ENCODE results near the gene CEP164. TPM values are rescaled to one million over a fixed set of nuclear protein-coding genes. Genes with fewer than 3 reads are reported as not detected.

CEP164 gene
- total RNA-seq, 4 donors from 2014 or later, result 10.0 to 20.2 (median 15.4) TPM

DNA sequence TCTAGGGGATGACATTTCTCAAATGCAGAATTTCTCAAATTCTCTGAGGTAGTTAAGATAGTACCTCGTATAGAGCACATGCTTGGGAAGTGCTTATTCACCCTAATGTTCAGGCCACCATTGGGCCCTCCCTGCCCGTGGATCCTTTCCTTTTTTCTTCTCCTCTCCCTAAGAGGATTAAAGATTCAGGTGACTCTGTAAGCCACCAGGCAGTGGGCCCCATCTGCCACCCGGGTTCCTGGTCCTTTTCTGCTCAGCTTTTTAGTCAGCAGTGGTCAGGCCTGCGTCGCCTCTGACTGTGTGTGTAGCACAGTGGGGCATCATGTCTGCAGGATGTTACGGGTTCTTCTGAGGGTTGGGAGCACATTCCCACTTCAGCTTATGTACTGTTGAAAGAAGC, 7.2 kb downstream of the CEP164 start:
- in situ Hi-C loops (cut with MboI; ENCODE audit: low pct_ligation_motif_present in 1 of 4, low pct_unique_long_range_greater_than_20kb in 1 of 4, low sequenced_read_pairs in 3 of 4) (no loop called here), intact Hi-C loops (cut with DNase I; ENCODE audit: low total_unique reads) (no loop called here)
- Histone ChIP-seq H3K9me3 (no peaks in the 10 kb centered on the region), H3K4me1 (no peaks in the 10 kb centered on the region), H3K27me3 (no peaks in the 10 kb centered on the region), H3K36me3 (no peaks in the 10 kb centered on the region), H3K4me3 (no peak overlapping the region), H3K27ac (no peak overlapping the region)
- DNase-seq, result no peak
- WGBS, 2 donors (ENCODE audit: low coverage in 1 of 2), result 79 to 85% methylated on average over 2 to 6 of the region's 6 CpGs
- no peak for TF ChIP-seq EP300 (IDR thresholded peaks at IDR 0.05; ENCODE audit: low read depth)
- TF ChIP-seq, protein P1, sequence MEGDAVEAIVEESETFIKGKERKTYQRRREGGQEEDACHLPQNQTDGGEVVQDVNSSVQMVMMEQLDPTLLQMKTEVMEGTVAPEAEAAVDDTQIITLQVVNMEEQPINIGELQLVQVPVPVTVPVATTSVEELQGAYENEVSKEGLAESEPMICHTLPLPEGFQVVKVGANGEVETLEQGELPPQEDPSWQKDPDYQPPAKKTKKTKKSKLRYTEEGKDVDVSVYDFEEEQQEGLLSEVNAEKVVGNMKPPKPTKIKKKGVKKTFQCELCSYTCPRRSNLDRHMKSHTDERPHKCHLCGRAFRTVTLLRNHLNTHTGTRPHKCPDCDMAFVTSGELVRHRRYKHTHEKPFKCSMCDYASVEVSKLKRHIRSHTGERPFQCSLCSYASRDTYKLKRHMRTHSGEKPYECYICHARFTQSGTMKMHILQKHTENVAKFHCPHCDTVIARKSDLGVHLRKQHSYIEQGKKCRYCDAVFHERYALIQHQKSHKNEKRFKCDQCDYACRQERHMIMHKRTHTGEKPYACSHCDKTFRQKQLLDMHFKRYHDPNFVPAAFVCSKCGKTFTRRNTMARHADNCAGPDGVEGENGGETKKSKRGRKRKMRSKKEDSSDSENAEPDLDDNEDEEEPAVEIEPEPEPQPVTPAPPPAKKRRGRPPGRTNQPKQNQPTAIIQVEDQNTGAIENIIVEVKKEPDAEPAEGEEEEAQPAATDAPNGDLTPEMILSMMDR (IDR thresholded peaks at IDR 0.05), result no peak
- TF ChIP-seq POLR2AphosphoS5 (IDR thresholded peaks at IDR 0.05), result no peak
- no peak for TF ChIP-seq POLR2A (IDR thresholded peaks at IDR 0.05)

DNA sequence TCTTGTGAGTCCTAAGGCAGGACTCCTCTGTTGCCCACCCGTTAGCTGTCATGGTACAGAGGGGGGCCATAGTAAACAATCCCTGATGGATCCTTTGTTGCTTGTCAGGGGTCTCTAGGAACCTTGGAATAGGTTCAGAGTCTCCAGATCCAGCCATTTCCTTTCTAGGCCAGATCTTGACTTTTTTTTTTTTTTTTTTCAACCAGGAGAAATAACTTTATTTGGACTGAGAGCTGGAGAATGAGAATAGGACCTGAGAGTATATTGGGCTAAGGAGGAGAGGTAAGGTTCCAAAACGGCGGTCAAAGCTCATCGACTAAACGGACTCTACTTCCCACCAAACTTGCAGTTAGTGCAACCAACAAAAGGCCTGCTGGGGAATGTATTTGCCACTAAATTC, 7.7 kb downstream of the CEP164 start:
- Histone ChIP-seq H3K4me3 (no peak overlapping the region), H3K27me3 (no peaks in the 10 kb centered on the region), H3K27ac (no peak overlapping the region), H3K4me1 (no peaks in the 10 kb centered on the region), H3K36me3 (no peaks in the 10 kb centered on the region), H3K9me3 (no peaks in the 10 kb centered on the region)
- WGBS, 2 donors (ENCODE audit: low coverage in 1 of 2), result 98 to 100% methylated on average over 5 of the region's 5 CpGs
- intact Hi-C loops (cut with DNase I; ENCODE audit: low total_unique reads), result no loop called here
- in situ Hi-C loops (cut with MboI; ENCODE audit: low pct_ligation_motif_present in 1 of 4, low pct_unique_long_range_greater_than_20kb in 1 of 4, low sequenced_read_pairs in 3 of 4), result no loop called here
- no peak for DNase-seq
- no peak for TF ChIP-seq POLR2AphosphoS5 (IDR thresholded peaks at IDR 0.05)
- TF ChIP-seq, protein P1 (IDR thresholded peaks at IDR 0.05), result no peak
- TF ChIP-seq POLR2A (IDR thresholded peaks at IDR 0.05), result no peak
- no peak for TF ChIP-seq EP300 (IDR thresholded peaks at IDR 0.05; ENCODE audit: low read depth)

DNA sequence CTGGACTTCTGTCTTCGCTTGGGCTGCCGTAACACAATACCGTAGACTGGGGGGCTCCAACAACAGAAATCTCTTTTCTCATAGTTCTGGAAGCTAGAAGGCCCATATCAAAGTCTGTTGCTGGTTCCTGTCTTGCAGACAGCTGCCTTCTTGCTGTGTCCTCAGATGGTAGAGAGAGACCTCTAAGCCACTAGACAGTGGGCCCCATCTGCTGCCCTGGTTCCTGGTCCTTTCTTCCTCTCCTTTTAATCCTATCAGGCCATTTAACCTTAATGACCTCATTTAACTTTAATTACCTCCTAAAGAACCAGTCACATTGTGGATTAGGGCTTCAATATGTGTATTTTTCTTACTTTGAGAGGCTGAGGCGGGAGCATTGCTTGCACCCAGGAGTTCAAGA, 9.4 kb downstream of the CEP164 start:
- Histone ChIP-seq H3K36me3 (no peaks in the 10 kb centered on the region), H3K4me1 (no peaks in the 10 kb centered on the region), H3K27ac (no peak overlapping the region), H3K27me3 (no peaks in the 10 kb centered on the region), H3K4me3 (no peak overlapping the region), H3K9me3 (no peaks in the 10 kb centered on the region)
- 97 to 100% methylated on average over 1 to 4 of the region's 4 CpGs for WGBS, 2 donors (ENCODE audit: low coverage in 1 of 2)
- TF ChIP-seq, protein P1 (IDR thresholded peaks at IDR 0.05), result no peak
- TF ChIP-seq POLR2AphosphoS5 (IDR thresholded peaks at IDR 0.05) (no peak), EP300 (IDR thresholded peaks at IDR 0.05; ENCODE audit: low read depth) (no peak)
- no peak for DNase-seq
- in situ Hi-C loops (cut with MboI; ENCODE audit: low pct_ligation_motif_present in 1 of 4, low pct_unique_long_range_greater_than_20kb in 1 of 4, low sequenced_read_pairs in 3 of 4) (no loop called here), intact Hi-C loops (cut with DNase I; ENCODE audit: low total_unique reads) (no loop called here)

DNA sequence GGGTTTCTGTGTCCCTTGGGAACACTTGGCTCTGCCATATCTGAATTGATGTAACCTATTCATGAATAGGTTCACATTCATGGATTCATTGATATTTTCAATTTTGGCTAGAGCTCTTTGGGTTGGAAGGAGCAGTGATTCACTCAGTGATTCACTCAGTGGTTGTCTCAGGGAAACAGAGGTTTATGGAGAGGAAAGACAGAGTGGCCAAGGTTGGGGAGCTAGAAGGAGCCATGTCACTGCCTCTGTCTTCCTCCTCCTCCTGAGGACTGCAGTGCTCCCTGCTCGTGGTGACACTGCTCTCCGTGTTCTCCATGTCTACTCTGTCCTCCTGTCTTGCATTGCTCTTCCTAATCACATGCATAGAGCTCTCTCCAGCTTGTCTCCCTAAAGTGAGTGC, 17.4 kb downstream of the CEP164 start:
- Histone ChIP-seq H3K4me3 (no peak overlapping the region), H3K27me3 (no peaks in the 10 kb centered on the region), H3K27ac (no peak overlapping the region), H3K9me3 (no peaks in the 10 kb centered on the region), H3K4me1 (no peaks in the 10 kb centered on the region), H3K36me3 (peaks cover 0 to 24% (median 0%) of the 10 kb centered on the region in 4 donors)
- WGBS, 2 donors (ENCODE audit: low coverage in 1 of 2), result 84 to 100% methylated on average over 1 to 2 of the region's 2 CpGs
- in situ Hi-C loops (cut with MboI; ENCODE audit: low pct_ligation_motif_present in 1 of 4, low pct_unique_long_range_greater_than_20kb in 1 of 4, low sequenced_read_pairs in 3 of 4) (no loop called here), intact Hi-C loops (cut with DNase I; ENCODE audit: low total_unique reads) (no loop called here)
- no peak for DNase-seq
- TF ChIP-seq, protein P1 (IDR thresholded peaks at IDR 0.05), result no peak
- TF ChIP-seq EP300 (IDR thresholded peaks at IDR 0.05; ENCODE audit: low read depth), result no peak
- TF ChIP-seq POLR2A (IDR thresholded peaks at IDR 0.05), result no peak
- no peak for TF ChIP-seq POLR2AphosphoS5 (IDR thresholded peaks at IDR 0.05)

Measured in transverse colon (tissue), 4 donors.